ENCODE results near the gene BZW2.
A peak's percentile ranks its signal among the peaks of the same experiment; 100 is the strongest.

The BZW2 gene

GRCh38 chr7:16637379-16637778 is 8.6 kb upstream of the BZW2 start:
- H3K27ac ChIP-seq = no peak overlapping the region
- H3K4me3 ChIP-seq = no peak overlapping the region
- no peak for DNase-seq (ENCODE audit: low read depth, low spot score)
- no peak overlapping the region for H3K9ac ChIP-seq (ENCODE audit: insufficient read length)
- TF ChIP-seq EZH2 (IDR thresholded peaks at IDR 0.05) (no peak), FOXP2 (optimal IDR thresholded peaks at IDR 0.05; ENCODE audit: control extremely low read depth, extremely low read length, insufficient read depth) (no peak), POLR2AphosphoS5 (IDR thresholded peaks at IDR 0.05; ENCODE audit: borderline replicate concordance, low read depth, low read length) (no peak)
- no peaks in the 10 kb centered on the region for H3K9me3 ChIP-seq (ENCODE audit: low read depth, low read length)
- no peaks in the 10 kb centered on the region for H3K36me3 ChIP-seq (ENCODE audit: insufficient read depth, low read length)

- no peak overlapping the region for H3K9ac ChIP-seq (ENCODE audit: insufficient read length)
- DNase-seq (ENCODE audit: low read depth, low spot score) = no peak
- TF ChIP-seq EZH2 (IDR thresholded peaks at IDR 0.05) (no peak), POLR2AphosphoS5 (IDR thresholded peaks at IDR 0.05; ENCODE audit: borderline replicate concordance, low read depth, low read length) (no peak), FOXP2 (optimal IDR thresholded peaks at IDR 0.05; ENCODE audit: control extremely low read depth, extremely low read length, insufficient read depth) (no peak)
- H3K27ac ChIP-seq = no peak overlapping the region
- H3K36me3 ChIP-seq (ENCODE audit: insufficient read depth, low read length) = no peaks in the 10 kb centered on the region
- H3K4me3 ChIP-seq = no peak overlapping the region
- H3K9me3 ChIP-seq (ENCODE audit: low read depth, low read length) = no peaks in the 10 kb centered on the region
Measured at GRCh38 chr7:16638282-16639280, 7.4 kb upstream of the BZW2 start.

GRCh38 chr7:16644157-16644556 is 1.8 kb upstream of the BZW2 start:
- no peak overlapping the region for H3K27ac ChIP-seq
- no peak for DNase-seq (ENCODE audit: low read depth, low spot score)
- no peaks in the 10 kb centered on the region for H3K36me3 ChIP-seq (ENCODE audit: insufficient read depth, low read length)
- no peak overlapping the region; the same call in 1 of the 2 replicates for H3K4me3 ChIP-seq
- no peak overlapping the region for H3K9ac ChIP-seq (ENCODE audit: insufficient read length)
- H3K9me3 ChIP-seq (ENCODE audit: low read depth, low read length) = no peaks in the 10 kb centered on the region
- TF ChIP-seq POLR2AphosphoS5 (IDR thresholded peaks at IDR 0.05; ENCODE audit: borderline replicate concordance, low read depth, low read length) (no peak), EZH2 (IDR thresholded peaks at IDR 0.05) (no peak), FOXP2 (optimal IDR thresholded peaks at IDR 0.05; ENCODE audit: control extremely low read depth, extremely low read length, insufficient read depth) (no peak)

- no peak overlapping the region for H3K27ac ChIP-seq
- no peaks in the 10 kb centered on the region for H3K9me3 ChIP-seq (ENCODE audit: low read depth, low read length)
- no peaks in the 10 kb centered on the region for H3K36me3 ChIP-seq (ENCODE audit: insufficient read depth, low read length)
- H3K4me3 ChIP-seq = peak overlapping the region; percentile 89
- no peak for TF ChIP-seq EZH2 (IDR thresholded peaks at IDR 0.05)
- no peak for TF ChIP-seq POLR2AphosphoS5 (IDR thresholded peaks at IDR 0.05; ENCODE audit: borderline replicate concordance, low read depth, low read length)
- no peak for TF ChIP-seq FOXP2 (optimal IDR thresholded peaks at IDR 0.05; ENCODE audit: control extremely low read depth, extremely low read length, insufficient read depth)
- DNase-seq (ENCODE audit: low read depth, low spot score) = no peak
- peak overlapping the region; percentile 78 for H3K9ac ChIP-seq (ENCODE audit: insufficient read length)
Measured at GRCh38 chr7:16644636-16645592, 1.1 kb upstream of the BZW2 start.

GRCh38 chr7:16646472-16647072 is 591 bp downstream of the BZW2 start:
- H3K9me3 ChIP-seq (ENCODE audit: low read depth, low read length) = no peaks in the 10 kb centered on the region
- TF ChIP-seq FOXP2 (optimal IDR thresholded peaks at IDR 0.05; ENCODE audit: control extremely low read depth, extremely low read length, insufficient read depth) = no peak
- no peak for TF ChIP-seq POLR2AphosphoS5 (IDR thresholded peaks at IDR 0.05; ENCODE audit: borderline replicate concordance, low read depth, low read length)
- no peak for TF ChIP-seq EZH2 (IDR thresholded peaks at IDR 0.05)
- H3K9ac ChIP-seq (ENCODE audit: insufficient read length) = peak overlapping the region; percentile 85
- H3K27ac ChIP-seq = no peak overlapping the region
- 0 out of 2 replicates have a peak, but pooled peaks cover 3% of the 10 kb centered on the region for H3K36me3 ChIP-seq (ENCODE audit: insufficient read depth, low read length)
- H3K4me3 ChIP-seq = peak overlapping the region; percentile 89
- DNase-seq (ENCODE audit: low read depth, low spot score) = no peak

GRCh38 chr7:16647435-16647960 is 1.5 kb downstream of the BZW2 start:
- no peaks in the 10 kb centered on the region for H3K9me3 ChIP-seq (ENCODE audit: low read depth, low read length)
- no peak overlapping the region for H3K9ac ChIP-seq (ENCODE audit: insufficient read length)
- H3K36me3 ChIP-seq (ENCODE audit: insufficient read depth, low read length) = 0 out of 2 replicates have a peak, but pooled peaks cover 3% of the 10 kb centered on the region
- TF ChIP-seq EZH2 (IDR thresholded peaks at IDR 0.05) = no peak
- no peak for TF ChIP-seq FOXP2 (optimal IDR thresholded peaks at IDR 0.05; ENCODE audit: control extremely low read depth, extremely low read length, insufficient read depth)
- TF ChIP-seq POLR2AphosphoS5 (IDR thresholded peaks at IDR 0.05; ENCODE audit: borderline replicate concordance, low read depth, low read length) = no peak
- DNase-seq (ENCODE audit: low read depth, low spot score) = no peak
- H3K4me3 ChIP-seq = peak overlapping the region; percentile 89
- no peak overlapping the region for H3K27ac ChIP-seq

- Histone ChIP-seq H3K36me3 (ENCODE audit: insufficient read depth, low read length) (0 out of 2 replicates have a peak, but pooled peaks cover 5% of the 10 kb centered on the region), H3K9ac (ENCODE audit: insufficient read length) (no peak overlapping the region), H3K9me3 (ENCODE audit: low read depth, low read length) (no peaks in the 10 kb centered on the region), H3K27ac (no peak overlapping the region), H3K4me3 (no peak overlapping the region)
- TF ChIP-seq EZH2 (IDR thresholded peaks at IDR 0.05) (no peak), POLR2AphosphoS5 (IDR thresholded peaks at IDR 0.05; ENCODE audit: borderline replicate concordance, low read depth, low read length) (no peak), FOXP2 (optimal IDR thresholded peaks at IDR 0.05; ENCODE audit: control extremely low read depth, extremely low read length, insufficient read depth) (no peak)
- no peak for DNase-seq (ENCODE audit: low read depth, low spot score)
Measured at GRCh38 chr7:16648551-16648950, 2.6 kb downstream of the BZW2 start.

Measured in SK-N-MC (cell line).